HCT116 (cell line): ENCODE measurements around the gene MX2. TPM values are rescaled to one million over a fixed set of nuclear protein-coding genes. Genes with fewer than 3 reads are reported as not detected.

Experiments used
- ATAC-seq: fragments of 200-7000 bp; cut with Tn5 transposase; 2 replicates; pipeline ENCODE4 v1.9.1; 2020; ENCODE audit warnings: mild to moderate bottlenecking, moderate library complexity
- BruUV-seq: library from RNA; stranded (reverse); fragments of 400-500 nt; replicated peaks from 2 replicates; lab custom pipeline; 2021; lab: Mats Ljungman, UMichigan
- CTCF ChIA-PET: fragments of 300-600 bp; sonication (Branson Sonifier 250); formaldehyde crosslinking; loops from one replicate; lab custom pipeline; 2021; ENCODE audit warnings: antibody characterized with exemption; lab: Charles Lee
- POLR2A ChIA-PET: fragments of 300-600, 350-600 bp; sonication (Branson Sonifier 250); formaldehyde crosslinking; loops from one replicate; lab custom pipeline; 2021; ENCODE audit warnings: antibody characterized with exemption; lab: Charles Lee
- RAD21 ChIA-PET, 2 experiments: fragments of 300-600 bp; sonication (Branson Sonifier 250); formaldehyde crosslinking; loops; one replicate each; lab custom pipeline; 2023; ENCODE audit warnings: low total read pairs in 2 of 2; ENCODE audit not compliant: uncharacterized antibody in 2 of 2, unreplicated experiment in 2 of 2, low non-redundant PET in 1 of 2; lab: Charles Lee
- DNase-seq: peaks from one replicate; pipeline ENCODE4 v3.0.0-alpha.2; 2010; ENCODE audit warnings: low read depth, low spot score
- H2AFZ ChIP-seq: fragments of 200-600 bp; shearing (Covaris generic), sonication (generic); 2 replicates; pipeline ENCODE4 v1.6.1; 2017; ENCODE audit warnings: low read depth, mixed run types, mixed read lengths, antibody characterized with exemption, low read length; ENCODE audit not compliant: poor library complexity, severe bottlenecking
- H3K27ac ChIP-seq: 2 replicates; pipeline ENCODE4 v1.5.1; 2012; ENCODE audit warnings: low read depth, low read length
- H3K27me3 ChIP-seq: fragments of 200-600 bp; sonication (generic); 2 replicates; pipeline ENCODE4 v1.6.1; 2016; ENCODE audit warnings: mixed run types, low read length, mixed read lengths; ENCODE audit not compliant: insufficient read depth
- H3K36me3 ChIP-seq, 2 experiments: fragments of 200-500 bp in 1 of 2; fragments of 200-600 bp in 1 of 2; sonication (Bioruptor generic) in 1 of 2; sonication (generic) in 1 of 2; 2 replicates each; pipeline versions ENCODE4 v1.5.1 to v1.6.1; 2014 to 2016; ENCODE audit warnings: low read length in 2 of 2, inconsistent platforms in 1 of 2, mixed read lengths in 1 of 2, mixed run types in 1 of 2; ENCODE audit not compliant: insufficient read depth in 2 of 2, control insufficient read depth in 1 of 2
- H3K4me1 ChIP-seq, 2 experiments: fragments of 200-600 bp in 1 of 2; sonication (generic) in 1 of 2; 2 replicates each; pipeline versions ENCODE4 v1.5.1 to v1.6.1; 2012 to 2017; ENCODE audit warnings: low read length in 2 of 2, inconsistent platforms in 1 of 2, mild to moderate bottlenecking in 1 of 2, mixed read lengths in 1 of 2, mixed run types in 1 of 2, moderate library complexity in 1 of 2; ENCODE audit not compliant: insufficient read depth in 2 of 2, control insufficient read depth in 1 of 2
- H3K4me2 ChIP-seq: fragments of 200-600 bp; sonication (generic); 2 replicates; pipeline ENCODE4 v1.6.1; 2017; ENCODE audit warnings: mixed run types, low read length, mixed read lengths
- H3K4me3 ChIP-seq, 2 experiments: fragments of 200-600 bp in 1 of 2; sonication (generic) in 1 of 2; replicated peaks in 1 of 2; 2 replicates each; pipeline ENCODE4 v1.5.1; 2011 to 2016; ENCODE audit warnings: low read length in 2 of 2, control low read depth in 1 of 2, low read depth in 1 of 2, mild to moderate bottlenecking in 1 of 2, mixed read lengths in 1 of 2, mixed run types in 1 of 2
- H3K79me2 ChIP-seq: fragments of 200-600 bp; sonication (generic); 2 replicates; pipeline ENCODE4 v1.6.1; 2017; ENCODE audit warnings: mild to moderate bottlenecking, mixed run types, low read length, moderate library complexity, mixed read lengths; ENCODE audit not compliant: insufficient read depth
- H3K9ac ChIP-seq: fragments of 200-600 bp; sonication (generic); 2 replicates; pipeline ENCODE4 v1.6.1; 2016; ENCODE audit warnings: low read length, mixed read lengths
- H3K9me2 ChIP-seq: fragments of 200-600 bp; sonication (generic), shearing (Covaris generic); 2 replicates; pipeline ENCODE4 v1.6.1; 2017; ENCODE audit warnings: mixed run types, mild to moderate bottlenecking, moderate library complexity; ENCODE audit not compliant: insufficient read depth
- H3K9me3 ChIP-seq, 2 experiments: fragments of 200-500 bp in 1 of 2; fragments of 200-600 bp in 1 of 2; sonication (Bioruptor generic) in 1 of 2; sonication (generic) in 1 of 2; 2 replicates each; pipeline ENCODE4 v1.6.1; 2014 to 2017; ENCODE audit warnings: low read length in 2 of 2, mixed read lengths in 2 of 2, inconsistent platforms in 1 of 2, low read depth in 1 of 2, mild to moderate bottlenecking in 1 of 2, mixed run types in 1 of 2, moderate library complexity in 1 of 2; ENCODE audit not compliant: control insufficient read depth in 1 of 2, insufficient read depth in 1 of 2
- H4K20me1 ChIP-seq: fragments of 200-600 bp; sonication (generic), shearing (Covaris generic); 2 replicates; pipeline ENCODE4 v1.6.1; 2017; ENCODE audit warnings: mixed run types, mild to moderate bottlenecking, moderate library complexity; ENCODE audit not compliant: insufficient read depth
- CBX3 ChIP-seq: IDR thresholded peaks from 2 replicates; pipeline ENCODE4 v1.6.1; 2012; ENCODE audit warnings: low read depth
- CEBPB ChIP-seq: IDR thresholded peaks from 2 replicates; pipeline ENCODE4 v1.6.1; 2012; ENCODE audit warnings: low read depth
- CTCF ChIP-seq, 3 experiments: fragments of 200-600 bp in 1 of 3; sonication (generic) in 1 of 3; IDR thresholded peaks in 2 of 3; conservative IDR thresholded peaks in 1 of 3; 2 replicates each; pipeline ENCODE4 v1.5.1; 2012 to 2017; ENCODE audit warnings: low read depth in 2 of 3, low read length in 2 of 3, antibody characterized with exemption in 1 of 3, borderline replicate concordance in 1 of 3, control low read depth in 1 of 3, mild to moderate bottlenecking in 1 of 3, mixed read lengths in 1 of 3, mixed run types in 1 of 3, moderate library complexity in 1 of 3; ENCODE audit not compliant: insufficient read depth in 1 of 3
- EGR1 ChIP-seq: IDR thresholded peaks from 2 replicates; pipeline ENCODE4 v1.6.1; 2012; ENCODE audit warnings: low read depth
- ELF1 ChIP-seq: IDR thresholded peaks from 2 replicates; pipeline ENCODE4 v1.6.1; 2012; ENCODE audit warnings: low read depth, borderline replicate concordance
- EZH2 ChIP-seq: fragments of 200-600 bp; sonication (generic); IDR thresholded peaks from 2 replicates; pipeline ENCODE4 v1.6.1; 2017; ENCODE audit warnings: antibody characterized with exemption, mixed run types
- EZH2phosphoT487 ChIP-seq: fragments of 200-600 bp; IDR thresholded peaks from 2 replicates; pipeline ENCODE4 v1.6.1; 2018; ENCODE audit warnings: antibody characterized with exemption, borderline replicate concordance
- FOSL1 ChIP-seq: IDR thresholded peaks from 2 replicates; pipeline ENCODE4 v1.6.1; 2012; ENCODE audit warnings: low read depth
- JUND ChIP-seq: IDR thresholded peaks from 2 replicates; pipeline ENCODE4 v1.6.1; 2012
- MAX ChIP-seq: IDR thresholded peaks from 2 replicates; pipeline ENCODE4 v1.6.1; 2012
- POLR2A ChIP-seq: IDR thresholded peaks from 2 replicates; pipeline ENCODE4 v1.7.0; 2011; ENCODE audit warnings: borderline replicate concordance; ENCODE audit not compliant: insufficient read depth, insufficient read length; ENCODE audit errors: extremely low read depth
- RAD21 ChIP-seq: IDR thresholded peaks from 2 replicates; pipeline ENCODE4 v1.6.1; 2012; ENCODE audit warnings: low read depth, mild to moderate bottlenecking
- SIN3A ChIP-seq: IDR thresholded peaks from 2 replicates; pipeline ENCODE4 v1.6.1; 2012; ENCODE audit warnings: low read depth
- SP1 ChIP-seq: IDR thresholded peaks from 2 replicates; pipeline ENCODE4 v1.6.1; 2012; ENCODE audit warnings: low read depth
- SRF ChIP-seq: IDR thresholded peaks from 2 replicates; pipeline ENCODE4 v1.6.1; 2012; ENCODE audit warnings: low read depth
- TCF7L2 ChIP-seq: IDR thresholded peaks from 2 replicates; pipeline ENCODE4 v1.7.0; 2011; ENCODE audit warnings: borderline replicate concordance, inconsistent platforms; ENCODE audit not compliant: insufficient read depth, insufficient read length; ENCODE audit errors: extremely low read depth
- YY1 ChIP-seq: IDR thresholded peaks from 2 replicates; pipeline ENCODE4 v1.6.1; 2011; ENCODE audit warnings: low read length, low read depth, moderate library complexity, mild to moderate bottlenecking; ENCODE audit not compliant: insufficient replicate concordance; ENCODE audit errors: extremely low read depth
- ZBTB33 ChIP-seq: IDR thresholded peaks from 2 replicates; pipeline ENCODE4 v1.6.1; 2011; ENCODE audit warnings: mild to moderate bottlenecking, low read length, moderate library complexity; ENCODE audit not compliant: insufficient replicate concordance; ENCODE audit errors: extremely low read depth
- ZFX ChIP-seq: fragments of 450-650 bp; IDR thresholded peaks from 2 replicates; pipeline ENCODE4 v1.6.1; 2017
- intact Hi-C: fragments of 100-400 bp; cut with micrococcal nuclease; formaldehyde crosslinking; loops from 2 replicates; pipeline ENCODE4 v1.10.0; 2022
- total RNA-seq: library from RNA; stranded (reverse); gene quantifications from one replicate; pipeline ENCODE4 v1.2.1, GENCODE V29; 2021; ENCODE audit not compliant: unreplicated experiment

The MX2 gene
- total RNA-seq, 1 experiment from 2014 or later: 0.22 TPM

GRCh38 chr21:41348434-41348833 lies 13.4 kb upstream of the MX2 start:
- Histone ChIP-seq H3K4me3 (no peak overlapping the region), H3K27me3 (peaks cover 36% of the 10 kb centered on the region), H3K9me3 (no peaks in the 10 kb centered on the region), H4K20me1 (no peaks in the 10 kb centered on the region), H2AFZ (no peak overlapping the region), H3K36me3 (no peaks in the 10 kb centered on the region), H3K9ac (no peak overlapping the region), H3K4me1 (no peaks in the 10 kb centered on the region), H3K4me2 (no peak overlapping the region), H3K27ac (no peak overlapping the region), H3K9me2 (no peaks in the 10 kb centered on the region), H3K79me2 (no peaks in the 10 kb centered on the region)
- no TSS peak for BruUV-seq
- ATAC-seq (no peak), DNase-seq (no peak)
- ChIA-PET POLR2A (no interaction called here), RAD21 (no interaction called here), CTCF (no interaction called here)
- no peak for TF ChIP-seq ZFX
- no peak for TF ChIP-seq JUND
- TF ChIP-seq TCF7L2: no peak
- intact Hi-C loops: no loop called here

- intact Hi-C loops: no loop called here
- no peaks in the 10 kb centered on the region for H3K79me2 ChIP-seq
- no peak for ATAC-seq
- peaks cover 39% of the 10 kb centered on the region for H3K27me3 ChIP-seq
- no peaks in the 10 kb centered on the region for H3K9me3 ChIP-seq
- CTCF ChIA-PET: no interaction called here
- no peaks in the 10 kb centered on the region for H4K20me1 ChIP-seq
- POLR2A ChIA-PET: no interaction called here
- no peak overlapping the region for H3K9ac ChIP-seq
- H3K4me2 ChIP-seq: no peak overlapping the region
- no peaks in the 10 kb centered on the region for H3K9me2 ChIP-seq
- RAD21 ChIA-PET: no interaction called here
- H3K27ac ChIP-seq: no peak overlapping the region
- no TSS peak for BruUV-seq
- no peaks in the 10 kb centered on the region for H3K4me1 ChIP-seq
- DNase-seq: no peak
- H3K36me3 ChIP-seq: no peaks in the 10 kb centered on the region
- no peak overlapping the region for H2AFZ ChIP-seq
- no peak overlapping the region for H3K4me3 ChIP-seq
- TF ChIP-seq CTCF (IDR thresholded peaks at IDR 0.05 in 2 of 3, conservative IDR thresholded peaks at IDR 0.05 in 1 of 3; ENCODE audit: borderline replicate concordance in 1 of 3, insufficient read depth in 1 of 3, low read depth in 2 of 3, low read length in 2 of 3) (no peak), ELF1 (no peak), ZFX (no peak), POLR2A (no peak), SP1 (no peak), EZH2 (no peak), SIN3A (no peak), CBX3 (no peak), ZBTB33 (no peak), MAX (no peak), FOSL1 (no peak), CEBPB (no peak), RAD21 (no peak), TCF7L2 (no peak), EGR1 (no peak), YY1 (no peak), SRF (no peak), EZH2phosphoT487 (no peak)
Measured at GRCh38 chr21:41349126-41349525, 12.7 kb upstream of the MX2 start.
